Subcutaneous abdominal adipose tissue (tissue), 5 donors: ENCODE results near the gene NLGN4X.
"Not testable (repeated sequence)": the region's sequence is repeated elsewhere in the genome, so short reads cannot be mapped to it uniquely, and the experiment has no call there.

Experiments
- H3K27ac ChIP-seq: one replicate; pipeline ENCODE4 v1.7.0; 2013; ENCODE audit warnings: low read depth, mild to moderate bottlenecking, inconsistent platforms, low read length, moderate library complexity
- H3K27me3 ChIP-seq, 5 donors: one replicate each; pipeline ENCODE4 v1.7.0; 2013; ENCODE audit warnings: low read length in 5 of 5, inconsistent platforms in 1 of 5; ENCODE audit not compliant: control insufficient read depth in 5 of 5, insufficient read depth in 4 of 5
- H3K36me3 ChIP-seq, 5 donors: one replicate each; pipeline ENCODE4 v1.7.0; 2013; ENCODE audit warnings: low read length in 5 of 5; ENCODE audit not compliant: control insufficient read depth in 5 of 5, insufficient read depth in 5 of 5
- H3K4me1 ChIP-seq, 5 donors: one replicate each; pipeline ENCODE4 v1.7.0; 2013; ENCODE audit warnings: low read length in 5 of 5, mild to moderate bottlenecking in 3 of 5, moderate library complexity in 1 of 5; ENCODE audit not compliant: control insufficient read depth in 5 of 5, insufficient read depth in 5 of 5
- H3K4me3 ChIP-seq, 5 donors: one replicate each; pipeline ENCODE4 v1.7.0; 2013; ENCODE audit warnings: low read length in 5 of 5, low read depth in 1 of 5
- H3K9ac ChIP-seq, 5 donors: one replicate each; pipeline ENCODE4 v1.7.0; 2013; ENCODE audit warnings: low read length in 5 of 5, mild to moderate bottlenecking in 4 of 5, moderate library complexity in 3 of 5
- H3K9me3 ChIP-seq, 5 donors: one replicate each; pipeline ENCODE4 v1.7.0; 2013; ENCODE audit warnings: low read length in 5 of 5; ENCODE audit not compliant: control insufficient read depth in 5 of 5
- donor health status: healthy.
- donor health status: healthy.
- donor health status: healthy.
- donor health status: healthy.
- donor health status: healthy.

NLGN4X gene

GRCh38 chrX:5915783-5916182 is 312.9 kb downstream of the NLGN4X start:
- no peak overlapping the region for H3K27ac ChIP-seq
- H3K9me3 ChIP-seq, result peaks cover 0 to 14% (median 4%) of the 10 kb centered on the region in 5 donors
- no peaks in the 10 kb centered on the region for H3K4me1 ChIP-seq
- no peak overlapping the region for H3K4me3 ChIP-seq
- no peak overlapping the region for H3K9ac ChIP-seq
- peaks cover 0 to 3% (median 0%) of the 10 kb centered on the region in 5 donors for H3K27me3 ChIP-seq
- H3K36me3 ChIP-seq, result no peaks in the 10 kb centered on the region

- Histone ChIP-seq H3K27me3 (no peaks in the 10 kb centered on the region), H3K36me3 (no peaks in the 10 kb centered on the region), H3K27ac (no peak overlapping the region), H3K4me3 (no peak overlapping the region), H3K9ac (no peak overlapping the region), H3K4me1 (peaks cover 0 to 3% (median 0%) of the 10 kb centered on the region in 5 donors), H3K9me3 (peaks cover 0 to 11% (median 4%) of the 10 kb centered on the region in 5 donors)
Observed at GRCh38 chrX:5907207-5907606, 321.5 kb downstream of the NLGN4X start.

GRCh38 chrX:5903586-5904190 is 325.0 kb downstream of the NLGN4X start:
- H3K4me3 ChIP-seq, H3K36me3 ChIP-seq, H3K27ac ChIP-seq, H3K4me1 ChIP-seq, H3K9me3 ChIP-seq, H3K27me3 ChIP-seq, H3K9ac ChIP-seq: not testable (repeated sequence)

GRCh38 chrX:5898463-5898862 is 330.2 kb downstream of the NLGN4X start:
- peaks cover 0 to 5% (median 0%) of the 10 kb centered on the region in 5 donors for H3K9me3 ChIP-seq
- H3K27me3 ChIP-seq, result peaks cover 0 to 3% (median 0%) of the 10 kb centered on the region in 5 donors
- no peak overlapping the region for H3K4me3 ChIP-seq

GRCh38 chrX:5891378-5891777 is 337.3 kb downstream of the NLGN4X start:
- H3K9me3 ChIP-seq, result no peaks in the 10 kb centered on the region
- H3K27me3 ChIP-seq, result peaks cover 0 to 2% (median 0%) of the 10 kb centered on the region in 5 donors
- no peak overlapping the region for H3K4me3 ChIP-seq
- peaks cover 0 to 3% (median 0%) of the 10 kb centered on the region in 5 donors for H3K36me3 ChIP-seq
- H3K9ac ChIP-seq, result no peak overlapping the region
- H3K27ac ChIP-seq, result no peak overlapping the region
- H3K4me1 ChIP-seq, result no peaks in the 10 kb centered on the region

More at GRCh38 chrX:5898463-5898862, 330.2 kb downstream of the NLGN4X start:
- Histone ChIP-seq H3K36me3 (no peaks in the 10 kb centered on the region), H3K27ac (no peak overlapping the region), H3K9ac (no peak overlapping the region), H3K4me1 (no peaks in the 10 kb centered on the region)

- Histone ChIP-seq H3K27ac (no peak overlapping the region), H3K36me3 (no peaks in the 10 kb centered on the region), H3K9me3 (no peaks in the 10 kb centered on the region), H3K9ac (no peak overlapping the region), H3K4me3 (no peak overlapping the region), H3K4me1 (peaks cover 0 to 5% (median 0%) of the 10 kb centered on the region in 5 donors), H3K27me3 (peaks cover 0 to 7% (median 0%) of the 10 kb centered on the region in 5 donors)
Observed at GRCh38 chrX:5876984-5877596, 351.6 kb downstream of the NLGN4X start.

GRCh38 chrX:5870238-5870637 is 358.4 kb downstream of the NLGN4X start:
- Histone ChIP-seq H3K4me3 (no peak overlapping the region), H3K27ac (no peak overlapping the region), H3K9me3 (no peaks in the 10 kb centered on the region), H3K9ac (no peak overlapping the region), H3K4me1 (no peaks in the 10 kb centered on the region), H3K27me3 (peaks cover 0 to 5% (median 0%) of the 10 kb centered on the region in 5 donors), H3K36me3 (no peaks in the 10 kb centered on the region)

GRCh38 chrX:5869786-5870185 is 358.9 kb downstream of the NLGN4X start:
- Histone ChIP-seq H3K4me1 (no peaks in the 10 kb centered on the region), H3K9me3 (no peaks in the 10 kb centered on the region), H3K27me3 (peaks cover 0 to 5% (median 0%) of the 10 kb centered on the region in 5 donors), H3K4me3 (no peak overlapping the region), H3K9ac (no peak overlapping the region), H3K27ac (no peak overlapping the region), H3K36me3 (no peaks in the 10 kb centered on the region)

- Histone ChIP-seq H3K4me3 (no peak overlapping the region), H3K4me1 (no peaks in the 10 kb centered on the region), H3K27ac (no peak overlapping the region), H3K36me3 (no peaks in the 10 kb centered on the region), H3K27me3 (no peaks in the 10 kb centered on the region), H3K9ac (no peak overlapping the region), H3K9me3 (no peaks in the 10 kb centered on the region)
Observed at GRCh38 chrX:5867778-5868177, 360.9 kb downstream of the NLGN4X start.

GRCh38 chrX:5857232-5857631 is 371.4 kb downstream of the NLGN4X start:
- Histone ChIP-seq H3K27ac (no peak overlapping the region), H3K9me3 (no peaks in the 10 kb centered on the region), H3K9ac (no peak overlapping the region), H3K36me3 (no peaks in the 10 kb centered on the region), H3K4me1 (no peaks in the 10 kb centered on the region), H3K4me3 (no peak overlapping the region), H3K27me3 (peaks cover 0 to 2% (median 0%) of the 10 kb centered on the region in 5 donors)
